NCI-H460 (cell line): ENCODE data around the gene NBEAL1. TPM values are rescaled to one million over a fixed set of nuclear protein-coding genes. Genes with fewer than 3 reads are reported as not detected.
"Not testable (repeated sequence)": the region's sequence is repeated elsewhere in the genome, so short reads cannot be mapped to it uniquely, and the experiment has no call there.

Source experiments
- DNase-seq: peaks from one replicate; pipeline ENCODE4 v3.0.0-alpha.2; 2016; ENCODE audit warnings: low read depth; ENCODE audit errors: extremely low read depth
- total RNA-seq: library from RNA; depleted of rRNA; stranded (reverse); fragments of >200 nt; shearing (Covaris generic); gene quantifications from 2 replicates; pipeline ENCODE4 v1.2.3, GENCODE V29; 2014

The NBEAL1 gene
- total RNA-seq, 1 experiment from 2014 or later: 23.3 TPM

GRCh38 chr2:203038586-203038985, 23.9 kb downstream of the NBEAL1 start:
- no peak for DNase-seq

GRCh38 chr2:203039211-203039610, 24.5 kb downstream of the NBEAL1 start:
- DNase-seq: not testable (repeated sequence)

- no peak for DNase-seq
These were observed 26.4 kb downstream of the NBEAL1 start for GRCh38 chr2:203040966-203041521.

- no peak for DNase-seq
These were observed 27.5 kb downstream of the NBEAL1 start for GRCh38 chr2:203042178-203042577.

- DNase-seq: no peak
These were observed 28.6 kb downstream of the NBEAL1 start for GRCh38 chr2:203043226-203043625.

GRCh38 chr2:203045867-203046266, 31.2 kb downstream of the NBEAL1 start:
- no peak for DNase-seq

GRCh38 chr2:203052539-203052938, 37.9 kb downstream of the NBEAL1 start:
- no peak for DNase-seq

GRCh38 chr2:203059567-203060240, 45.0 kb downstream of the NBEAL1 start:
- DNase-seq: no peak

GRCh38 chr2:203061346-203061745, 46.7 kb downstream of the NBEAL1 start:
- no peak for DNase-seq

GRCh38 chr2:203062126-203062525, 47.5 kb downstream of the NBEAL1 start:
- no peak for DNase-seq

GRCh38 chr2:203066519-203067091, 51.9 kb downstream of the NBEAL1 start:
- DNase-seq: not testable (repeated sequence)

- DNase-seq: no peak
These were observed 56.0 kb downstream of the NBEAL1 start for GRCh38 chr2:203070701-203071100.

- DNase-seq: no peak
These were observed 56.5 kb downstream of the NBEAL1 start for GRCh38 chr2:203071148-203071547.

- no peak for DNase-seq
These were observed 57.7 kb downstream of the NBEAL1 start for GRCh38 chr2:203072371-203072770.

- peak; percentile 59 for DNase-seq
These were observed 62.8 kb downstream of the NBEAL1 start for GRCh38 chr2:203077451-203077850.

GRCh38 chr2:203080447-203081045, 65.9 kb downstream of the NBEAL1 start:
- DNase-seq: no peak

GRCh38 chr2:203083328-203083727, 68.7 kb downstream of the NBEAL1 start:
- no peak for DNase-seq

GRCh38 chr2:203086381-203086780, 71.7 kb downstream of the NBEAL1 start:
- DNase-seq: not testable (repeated sequence)

- not testable (repeated sequence) for DNase-seq
These were observed 76.0 kb downstream of the NBEAL1 start for GRCh38 chr2:203090721-203091120.

GRCh38 chr2:203097735-203098134, 83.1 kb downstream of the NBEAL1 start:
- DNase-seq: no peak

- DNase-seq: not testable (repeated sequence)
These were observed 87.7 kb downstream of the NBEAL1 start for GRCh38 chr2:203102357-203102756.

- no peak for DNase-seq
These were observed 89.6 kb downstream of the NBEAL1 start for GRCh38 chr2:203104273-203104672.
